Astrocyte (in vitro differentiated cells and primary cell): ENCODE data around the gene NAIF1.

Source experiments
- CTCF ChIP-seq: IDR thresholded peaks from 2 replicates; pipeline ENCODE4 v1.5.1; 2011; ENCODE audit warnings: low read depth, mild to moderate bottlenecking, inconsistent platforms, low read length, moderate library complexity; ENCODE audit not compliant: insufficient read depth
- EZH2 ChIP-seq: IDR thresholded peaks from 2 replicates; pipeline ENCODE4 v1.6.1; 2012; ENCODE audit warnings: mild to moderate bottlenecking, low read length, inconsistent platforms; ENCODE audit not compliant: insufficient read depth

DNA sequence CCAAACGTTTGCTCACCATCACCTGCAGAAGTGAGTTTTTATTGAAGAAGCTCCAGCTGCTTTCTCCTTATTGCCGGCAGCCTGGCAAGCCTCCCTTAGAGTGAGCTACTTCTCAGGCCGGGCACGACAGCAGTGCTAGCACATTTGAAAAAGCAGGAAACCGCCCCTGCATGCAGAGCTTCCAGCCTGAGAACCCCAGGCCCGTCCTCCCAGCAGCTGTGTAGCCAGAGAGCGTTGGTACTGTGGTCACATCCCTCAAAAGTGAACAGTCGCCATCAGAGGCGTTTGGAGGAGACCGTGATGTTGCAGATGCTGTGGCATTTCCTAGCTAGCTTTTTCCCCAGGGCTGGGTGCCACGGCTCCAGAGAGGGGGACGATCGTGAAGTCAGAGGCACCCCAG lies 24.5 kb upstream of the NAIF1 start:
- TF ChIP-seq CTCF (no peak), EZH2 (no peak)
